PFSK-1 (cell line): ENCODE measurements around the gene CYP2J2.

Experiments used
- POLR2AphosphoS5 ChIP-seq: IDR thresholded peaks from 2 replicates; pipeline ENCODE4 v1.6.1; 2012; ENCODE audit warnings: low read depth, mild to moderate bottlenecking, control low read depth, low read length, moderate library complexity
- TAF1 ChIP-seq: IDR thresholded peaks from 2 replicates; pipeline ENCODE4 v1.6.1; 2012; ENCODE audit warnings: low read length, control low read depth, borderline replicate concordance; ENCODE audit not compliant: insufficient read depth

GRCh38 chr1:59879574-59879973 is 47.0 kb downstream of the CYP2J2 start:
- TF ChIP-seq TAF1 (no peak), POLR2AphosphoS5 (no peak)
